GM18951 (cell line): Measurements from ENCODE around the gene ETF1.
"Not testable (repeated sequence)": the region's sequence is repeated elsewhere in the genome, so short reads cannot be mapped to it uniquely, and the experiment has no call there.

Experiments
- POLR2A ChIP-seq: IDR thresholded peaks from 4 replicates; pipeline ENCODE4 v1.6.1; 2011; ENCODE audit warnings: mild to moderate bottlenecking; ENCODE audit not compliant: insufficient read length, insufficient read depth; ENCODE audit errors: extremely low read depth
- in situ Hi-C: fragments of 300-500 bp; cut with MboI; formaldehyde crosslinking; loops from one replicate; pipeline ENCODE4 v1.12.0; 2022; ENCODE audit warnings: low sequenced_read_pairs, mixed read lengths, inconsistent platforms; ENCODE audit not compliant: unreplicated experiment

The ETF1 gene

DNA sequence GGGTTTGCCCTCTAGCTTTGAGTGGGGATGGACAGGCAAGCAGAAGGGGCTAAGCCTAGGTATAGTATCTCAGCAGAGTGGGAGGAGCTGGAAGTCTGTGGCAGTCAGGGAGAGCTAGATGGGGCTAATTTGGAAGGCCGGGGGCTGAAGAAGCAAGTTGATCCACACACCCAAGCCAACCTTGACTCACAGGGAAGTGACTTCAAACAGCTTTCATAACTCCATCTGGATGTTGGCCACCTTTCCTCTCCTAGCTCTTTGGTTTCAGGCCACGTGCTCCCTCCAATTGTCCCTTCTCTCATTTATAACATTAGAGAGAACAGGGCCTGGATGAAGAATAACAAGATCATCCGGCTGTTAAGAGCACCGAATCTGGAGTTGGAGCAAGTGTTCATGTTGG is 40.9 kb downstream of the ETF1 start:
- in situ Hi-C loops = no loop called here
- TF ChIP-seq POLR2A = no peak

- TF ChIP-seq POLR2A = no peak
- in situ Hi-C loops = no loop called here
Measured at GRCh38 chr5:138498376-138498775, 44.7 kb downstream of the ETF1 start.

GRCh38 chr5:138495351-138495750 is 47.7 kb downstream of the ETF1 start:
- TF ChIP-seq POLR2A = no peak
- in situ Hi-C loops = no loop called here

GRCh38 chr5:138492560-138493045 is 50.4 kb downstream of the ETF1 start:
- in situ Hi-C loops = no loop called here
- TF ChIP-seq POLR2A = no peak

GRCh38 chr5:138491669-138492559 is 51.1 kb downstream of the ETF1 start:
- no peak for TF ChIP-seq POLR2A

GRCh38 chr5:138491284-138491648 is 51.8 kb downstream of the ETF1 start:
- no peak for TF ChIP-seq POLR2A
- in situ Hi-C loops = no loop called here

More at GRCh38 chr5:138491669-138492559, 51.1 kb downstream of the ETF1 start:
- in situ Hi-C loops = no loop called here

GRCh38 chr5:138490648-138491283 is 52.3 kb downstream of the ETF1 start:
- no peak for TF ChIP-seq POLR2A
- in situ Hi-C loops = no loop called here

GRCh38 chr5:138489683-138490061 is 53.4 kb downstream of the ETF1 start:
- no peak for TF ChIP-seq POLR2A
- in situ Hi-C loops = no loop called here

- TF ChIP-seq POLR2A = no peak
- in situ Hi-C loops = no loop called here
Measured at GRCh38 chr5:138488481-138488945, 54.5 kb downstream of the ETF1 start.

- in situ Hi-C loops = no loop called here
- TF ChIP-seq POLR2A = no peak
Measured at GRCh38 chr5:138482638-138483037, 60.4 kb downstream of the ETF1 start.

- TF ChIP-seq POLR2A = no peak
- in situ Hi-C loops = no loop called here
Measured at GRCh38 chr5:138476918-138477317, 66.1 kb downstream of the ETF1 start.

DNA sequence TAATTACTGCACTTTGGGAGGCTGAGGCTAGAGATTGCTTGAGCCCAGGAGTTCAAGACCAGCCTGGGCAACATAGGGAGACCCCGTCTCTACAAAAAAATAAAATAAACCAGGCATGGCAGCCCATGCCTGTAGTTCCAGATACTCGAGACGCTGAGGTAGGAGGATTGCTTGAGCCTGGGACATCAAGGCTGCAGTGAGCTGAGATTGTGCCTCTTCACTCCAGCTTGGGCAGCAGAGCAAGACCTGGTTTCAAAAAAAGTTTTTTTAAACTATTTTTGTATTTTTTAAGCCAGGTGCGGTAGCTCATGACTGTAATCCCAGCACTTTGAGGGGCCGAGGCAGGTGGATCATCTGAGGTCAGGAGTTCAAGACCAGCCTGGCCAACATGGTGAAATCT is 69.9 kb downstream of the ETF1 start:
- in situ Hi-C loops = not testable (repeated sequence)

- in situ Hi-C loops = no loop called here
- no peak for TF ChIP-seq POLR2A
Measured at GRCh38 chr5:138472353-138472752, 70.7 kb downstream of the ETF1 start.

- in situ Hi-C loops = no loop called here
- TF ChIP-seq POLR2A = no peak
Measured at GRCh38 chr5:138471052-138471361, 72.0 kb downstream of the ETF1 start.
